ENCODE data around the gene SCD5.
"Not testable (repeated sequence)": the region's sequence is repeated elsewhere in the genome, so short reads cannot be mapped to it uniquely, and the experiment has no call there.

The SCD5 gene

DNA sequence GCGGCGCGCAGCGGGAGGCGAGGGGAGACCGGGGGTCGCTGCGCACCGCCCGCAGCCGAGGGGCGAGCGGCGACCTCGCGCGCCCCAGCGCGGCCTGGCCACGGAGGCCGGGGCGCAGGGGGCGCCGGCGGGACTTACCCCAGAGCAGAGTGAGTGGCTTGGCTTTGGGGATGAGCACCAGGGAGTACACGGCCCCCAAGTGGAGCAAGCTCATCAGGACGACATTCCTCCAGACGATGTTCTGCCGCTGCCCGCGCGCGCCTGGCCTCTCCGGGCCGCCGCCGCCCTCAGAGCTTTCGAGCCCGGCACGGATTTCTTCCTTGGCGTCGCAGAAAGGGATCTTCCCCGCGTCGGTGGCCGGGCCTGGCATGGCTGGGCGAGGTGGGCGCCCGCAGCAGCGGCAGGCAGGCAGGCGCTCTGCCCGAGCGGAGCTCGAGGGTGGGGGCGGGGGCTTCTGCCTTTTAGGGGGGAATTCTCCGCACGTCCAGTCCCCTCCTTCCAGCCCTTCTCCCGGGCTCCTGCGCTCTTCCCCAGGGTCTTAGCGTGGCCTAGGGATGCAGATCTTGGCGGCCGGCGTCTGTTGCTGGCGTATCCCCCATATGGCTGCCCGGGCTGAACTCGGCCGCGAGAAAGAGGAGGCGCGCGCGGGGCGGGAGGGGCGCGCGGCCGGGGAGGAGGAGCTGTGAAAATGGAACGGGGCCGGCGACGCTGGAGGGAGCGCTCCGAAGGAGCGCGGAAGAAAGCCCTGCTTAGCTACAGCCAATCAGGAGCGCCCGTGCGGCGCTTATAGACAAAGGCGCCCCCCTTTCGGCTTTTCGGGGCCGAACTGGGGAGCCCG is at the start of gene SCD5:
Gene SCD5, minus strand, starts transcription at position 629 of the 838 bp plus-strand sequence. Its CDS starts 259 bp downstream, at position 370.
- DNase-seq (ENCODE audit: low spot score) = peak; percentile 95

GRCh38 chr4:82842593-82842992 is 44.0 kb upstream of the SCD5 start:
- no peak for DNase-seq (ENCODE audit: low spot score)

- no peak for DNase-seq (ENCODE audit: low spot score)
Observed at GRCh38 chr4:82839624-82840023, 41.0 kb upstream of the SCD5 start.

DNA sequence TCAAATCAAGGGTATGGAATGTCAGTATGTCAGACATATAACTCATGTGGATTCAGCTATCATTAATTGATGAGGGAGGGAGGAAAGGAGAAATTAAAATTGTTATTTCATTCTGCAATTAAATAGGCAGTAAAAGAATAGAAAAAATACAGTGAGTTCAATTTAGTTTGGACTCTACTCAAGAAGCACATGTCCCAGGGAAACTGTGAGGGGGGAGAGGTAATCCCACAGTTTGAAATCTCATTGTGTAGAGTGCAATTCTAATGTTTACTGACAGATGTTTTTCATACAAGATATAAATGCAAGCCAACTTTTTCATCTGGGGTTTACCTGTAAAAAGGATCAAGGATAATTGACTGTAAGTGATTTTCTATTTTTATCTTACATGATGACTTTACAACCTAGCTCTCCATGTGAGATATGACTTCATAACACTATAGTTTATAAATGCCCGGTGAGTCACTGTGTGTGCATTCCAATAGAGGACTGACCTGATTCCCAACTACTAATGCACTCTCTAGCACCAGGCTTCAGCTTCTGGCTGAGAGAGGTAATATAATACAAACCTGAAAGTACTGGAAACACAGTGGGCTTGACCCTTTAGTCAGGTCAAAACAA is 35.2 kb upstream of the SCD5 start:
- DNase-seq (ENCODE audit: low spot score) = no peak

- DNase-seq (ENCODE audit: low spot score) = not testable (repeated sequence)
Observed at GRCh38 chr4:82833060-82833459, 34.5 kb upstream of the SCD5 start.

- no peak for DNase-seq (ENCODE audit: low spot score)
Observed at GRCh38 chr4:82825425-82825824, 26.8 kb upstream of the SCD5 start.

- no peak for DNase-seq (ENCODE audit: low spot score)
Observed at GRCh38 chr4:82823062-82823461, 24.5 kb upstream of the SCD5 start.

- DNase-seq (ENCODE audit: low spot score) = no peak
Observed at GRCh38 chr4:82820689-82821088, 22.1 kb upstream of the SCD5 start.

DNA sequence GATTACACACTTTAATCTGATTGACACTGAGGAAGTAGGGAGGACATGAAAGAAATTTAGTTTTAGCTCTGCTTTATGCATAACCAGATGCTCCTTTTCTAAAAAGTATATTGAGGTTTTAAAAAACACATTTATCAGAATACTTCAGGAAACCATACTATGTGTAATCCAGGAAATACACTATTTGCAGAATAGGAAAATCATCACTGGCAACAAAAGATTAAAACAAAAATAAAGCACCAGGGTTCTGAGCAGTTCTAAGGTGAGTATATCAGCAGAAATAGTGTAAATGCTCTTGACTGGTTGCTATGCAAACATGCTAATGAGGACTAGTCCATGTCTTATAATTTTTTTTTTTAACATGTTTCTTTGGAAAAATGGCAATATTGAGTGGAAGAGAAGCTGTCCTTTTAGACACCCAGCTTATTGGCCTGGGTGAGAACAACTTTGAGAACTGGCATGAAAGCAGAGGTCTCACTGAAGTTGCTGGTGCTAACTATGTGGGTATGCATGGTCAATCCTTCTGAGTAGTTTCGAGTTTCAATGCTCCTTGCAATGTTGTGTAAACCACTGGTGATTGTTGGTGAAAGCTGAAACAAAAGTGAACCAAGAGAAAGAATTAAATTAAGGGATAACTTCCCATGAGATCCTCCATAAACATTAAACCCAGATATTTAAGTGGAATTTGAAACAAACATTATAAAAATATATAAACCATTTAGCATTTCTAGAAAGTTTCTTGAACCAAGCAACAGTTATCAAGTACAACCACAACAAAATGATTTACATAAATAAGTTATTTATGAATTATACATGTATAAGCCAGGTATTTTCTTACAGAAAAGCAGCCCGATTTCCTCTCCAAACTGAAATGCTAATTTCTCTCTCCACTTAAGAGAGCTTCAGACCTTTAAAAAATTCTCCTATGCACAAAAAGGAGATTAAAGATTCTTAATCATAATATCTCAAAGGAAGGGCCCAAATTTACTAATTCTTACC is 20.4 kb upstream of the SCD5 start:
- no peak for DNase-seq (ENCODE audit: low spot score)

DNA sequence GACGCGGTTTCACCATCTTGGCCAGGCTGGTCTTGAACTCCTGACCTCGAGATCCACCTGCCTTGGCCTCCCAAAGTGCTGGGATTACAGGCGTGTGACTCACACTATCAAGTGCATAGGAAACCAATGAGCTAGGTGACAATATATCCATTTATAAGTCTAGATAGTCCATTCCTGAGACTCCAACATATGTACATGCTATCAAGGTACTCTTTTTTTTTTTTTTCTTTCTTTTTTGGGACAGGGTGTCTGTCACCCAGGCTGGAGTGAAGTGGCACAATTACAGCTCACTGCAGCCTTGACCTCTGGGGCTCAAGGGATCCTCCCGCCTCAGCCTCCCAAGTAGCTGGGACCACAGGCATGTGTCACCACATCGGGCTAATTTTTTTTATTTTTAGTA is 18.3 kb upstream of the SCD5 start:
- DNase-seq (ENCODE audit: low spot score) = not testable (repeated sequence)

DNA sequence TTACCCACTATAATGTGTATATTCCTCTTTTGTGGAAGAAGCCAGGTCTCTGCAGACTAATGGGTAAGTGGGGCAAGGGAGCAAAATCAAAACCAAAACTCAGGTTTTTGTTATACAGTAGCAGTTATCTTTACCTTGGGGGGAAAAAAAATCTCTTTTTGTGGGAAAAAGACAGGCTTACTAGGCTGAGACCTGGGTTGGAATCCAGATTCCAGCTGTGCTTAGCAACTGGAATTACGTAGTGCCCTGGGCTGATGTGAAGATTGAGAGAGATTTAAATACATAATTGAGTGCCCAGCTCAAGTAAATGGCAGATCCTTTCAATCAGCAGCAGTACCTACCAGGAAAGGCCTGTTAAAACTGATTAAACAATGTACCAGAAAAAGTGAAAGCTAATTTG is 15.4 kb upstream of the SCD5 start:
- DNase-seq (ENCODE audit: low spot score) = no peak

- DNase-seq (ENCODE audit: low spot score) = no peak
Observed at GRCh38 chr4:82811838-82812341, 13.3 kb upstream of the SCD5 start.

- DNase-seq (ENCODE audit: low spot score) = no peak
Observed at GRCh38 chr4:82811392-82811791, 12.8 kb upstream of the SCD5 start.

- no peak for DNase-seq (ENCODE audit: low spot score)
Observed at GRCh38 chr4:82810176-82810575, 11.6 kb upstream of the SCD5 start.

DNA sequence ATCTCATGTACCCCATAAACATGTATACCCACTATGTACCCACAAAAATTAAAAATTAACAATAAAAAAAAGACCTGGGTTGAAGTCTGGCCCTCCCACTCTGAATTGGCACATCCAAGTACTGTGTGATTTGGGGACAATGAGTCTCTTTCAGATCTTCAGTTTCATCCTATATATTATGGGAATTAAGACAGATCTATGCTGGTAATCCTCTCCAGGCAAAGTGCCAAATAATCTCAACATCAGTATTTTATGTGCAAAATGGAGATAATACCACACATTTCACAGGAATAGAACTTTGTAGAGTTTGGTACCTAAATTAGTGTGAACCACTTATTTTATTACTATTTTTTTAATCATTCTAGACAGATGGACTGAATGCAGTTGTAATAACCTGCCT is 11.0 kb upstream of the SCD5 start:
- no peak for DNase-seq (ENCODE audit: low spot score)

DNA sequence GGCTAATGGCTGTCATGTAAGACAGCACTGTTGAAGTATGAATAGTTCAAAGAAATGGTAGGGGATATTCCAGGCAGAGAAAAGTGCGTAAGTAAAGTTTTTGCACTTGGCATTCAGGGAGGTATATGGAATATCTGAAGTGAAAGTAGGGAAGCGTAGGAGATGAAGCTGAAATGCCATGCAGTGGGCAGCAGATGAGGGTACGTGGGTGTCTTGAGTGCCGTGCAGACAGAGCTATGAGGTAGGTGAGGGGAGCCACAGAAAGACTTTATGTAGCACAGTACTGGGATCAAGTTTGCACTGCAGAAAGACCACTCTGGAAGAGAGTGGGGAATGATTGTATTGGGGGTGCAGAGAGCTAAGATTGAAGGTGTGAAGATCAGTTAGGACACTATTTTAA is 5.2 kb upstream of the SCD5 start:
- no peak for DNase-seq (ENCODE audit: low spot score)

DNA sequence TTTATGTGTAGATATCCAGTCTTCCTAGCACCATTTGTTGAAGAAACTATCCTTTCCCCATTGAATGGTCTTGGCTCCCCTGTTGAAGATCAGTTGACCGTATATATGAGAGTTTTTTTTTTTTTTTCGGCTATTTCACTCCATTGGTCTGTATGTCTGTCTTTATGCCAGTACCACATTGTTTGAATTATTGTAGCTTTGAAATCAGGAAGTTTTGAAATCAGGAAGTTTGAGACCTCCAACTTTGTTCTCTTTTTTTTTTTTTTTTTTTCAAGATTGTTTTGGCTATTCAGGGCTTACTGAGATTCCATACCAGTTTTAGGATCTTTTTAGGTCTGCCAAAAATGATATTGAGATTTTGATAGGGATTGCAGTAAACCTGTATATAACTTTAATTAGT is 4.3 kb upstream of the SCD5 start:
- DNase-seq (ENCODE audit: low spot score) = no peak

DNA sequence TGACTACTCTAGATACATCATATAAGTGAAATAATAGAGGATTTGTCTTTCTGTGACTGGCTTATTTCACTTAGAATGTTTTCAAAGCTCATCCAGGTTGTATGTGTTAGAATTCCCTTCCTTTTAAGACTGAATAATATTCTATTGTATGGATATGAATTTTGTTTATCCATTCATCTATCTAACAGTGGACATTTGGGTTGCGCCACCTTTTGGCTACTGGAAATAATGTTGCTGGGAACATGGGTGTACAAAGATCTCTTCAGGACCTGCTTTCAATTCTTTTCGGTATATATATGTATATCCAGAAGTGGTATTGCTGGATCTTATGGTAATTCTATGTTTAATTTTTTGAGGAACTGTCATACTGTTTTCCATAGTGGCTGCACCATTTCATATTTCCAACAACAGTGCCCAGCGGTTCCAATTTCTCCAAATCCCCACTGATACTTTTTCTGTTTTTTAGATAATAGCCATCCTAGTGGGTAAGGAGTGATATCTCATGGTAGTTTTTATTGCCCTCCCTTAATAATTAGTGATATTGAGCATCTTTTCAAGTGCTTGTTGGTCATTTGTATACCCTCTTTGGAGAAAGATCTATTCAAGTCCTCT is 3.4 kb upstream of the SCD5 start:
- DNase-seq (ENCODE audit: low spot score) = no peak

GRCh38 chr4:82799006-82799881 is 648 bp upstream of the SCD5 start:
- DNase-seq (ENCODE audit: low spot score) = no peak

GRCh38 chr4:82797405-82798111 is 1.0 kb downstream of the SCD5 start:
- no peak for DNase-seq (ENCODE audit: low spot score)
